OCI-LY1 (cell line): ENCODE measurements around the gene SELENOH.

ENCODE experiments used
- CTCF ChIP-seq: fragments of 200-600 bp; sonication (generic), shearing (Covaris generic); IDR thresholded peaks from 2 replicates; pipeline ENCODE4 v1.5.1; 2017; ENCODE audit warnings: mild to moderate bottlenecking, antibody characterized with exemption, low read length, moderate library complexity, mixed read lengths
- EZH2 ChIP-seq: fragments of 200-600 bp; sonication (generic), shearing (Covaris generic); IDR thresholded peaks from 2 replicates; pipeline ENCODE4 v1.8.0; 2017; ENCODE audit warnings: borderline replicate concordance, mixed run types, mild to moderate bottlenecking, antibody characterized with exemption, low read length, moderate library complexity, mixed read lengths

GRCh38 chr11:57770793-57771192, 29.5 kb downstream of the SELENOH start:
- TF ChIP-seq CTCF, result no peak
- no peak for TF ChIP-seq EZH2
